Measurements from ENCODE around the gene AP4S1.
"Not testable (repeated sequence)": the region's sequence is repeated elsewhere in the genome, so short reads cannot be mapped to it uniquely, and the experiment has no call there.

AP4S1 gene

GRCh38 chr14:31003284-31003683 lies 22.2 kb upstream of the AP4S1 start:
- no peak for DNase-seq (ENCODE audit: insufficient read length, low spot score)
- FAIRE-seq: no peak
- TF ChIP-seq TAF1 (IDR thresholded peaks at IDR 0.05; ENCODE audit: low read depth, low read length): no peak

GRCh38 chr14:31004007-31004406 lies 21.4 kb upstream of the AP4S1 start:
- not testable (repeated sequence) for DNase-seq (ENCODE audit: insufficient read length, low spot score); FAIRE-seq

GRCh38 chr14:31006703-31007102 lies 18.7 kb upstream of the AP4S1 start:
- TF ChIP-seq TAF1 (IDR thresholded peaks at IDR 0.05; ENCODE audit: low read depth, low read length): no peak
- no peak for TF ChIP-seq SPI1 (IDR thresholded peaks at IDR 0.05; ENCODE audit: low read depth, low read length)
- no peak for TF ChIP-seq POU2F2 (IDR thresholded peaks at IDR 0.05; ENCODE audit: low read depth, low read length)
- no peak for TF ChIP-seq POLR2A (IDR thresholded peaks at IDR 0.05; ENCODE audit: low read depth, low read length)
- no peak for TF ChIP-seq PAX5 (IDR thresholded peaks at IDR 0.05; ENCODE audit: insufficient read depth, low read length, severe bottlenecking)
- TF ChIP-seq POLR2AphosphoS5 (IDR thresholded peaks at IDR 0.05; ENCODE audit: low read depth, low read length): no peak
- FAIRE-seq (no peak), DNase-seq (ENCODE audit: insufficient read length, low spot score) (no peak)

- FAIRE-seq: no peak
- DNase-seq (ENCODE audit: insufficient read length, low spot score): no peak
- TF ChIP-seq POLR2A (IDR thresholded peaks at IDR 0.05; ENCODE audit: low read depth, low read length) (no peak), POLR2AphosphoS5 (IDR thresholded peaks at IDR 0.05; ENCODE audit: low read depth, low read length) (no peak), SPI1 (IDR thresholded peaks at IDR 0.05; ENCODE audit: low read depth, low read length) (no peak), POU2F2 (IDR thresholded peaks at IDR 0.05; ENCODE audit: low read depth, low read length) (no peak)
Measured at GRCh38 chr14:31009836-31010574, 15.4 kb upstream of the AP4S1 start.

- TF ChIP-seq SPI1 (IDR thresholded peaks at IDR 0.05; ENCODE audit: low read depth, low read length) (no peak), TAF1 (IDR thresholded peaks at IDR 0.05; ENCODE audit: low read depth, low read length) (no peak), POU2F2 (IDR thresholded peaks at IDR 0.05; ENCODE audit: low read depth, low read length) (no peak), PAX5 (IDR thresholded peaks at IDR 0.05; ENCODE audit: insufficient read depth, low read length, severe bottlenecking) (no peak), POLR2AphosphoS5 (IDR thresholded peaks at IDR 0.05; ENCODE audit: low read depth, low read length) (no peak), POLR2A (IDR thresholded peaks at IDR 0.05; ENCODE audit: low read depth, low read length) (no peak)
- no peak for FAIRE-seq
- no peak for DNase-seq (ENCODE audit: insufficient read length, low spot score)
Measured at GRCh38 chr14:31010935-31011334, 14.5 kb upstream of the AP4S1 start.

- no peak for FAIRE-seq
- TF ChIP-seq PAX5 (IDR thresholded peaks at IDR 0.05; ENCODE audit: insufficient read depth, low read length, severe bottlenecking) (no peak), TAF1 (IDR thresholded peaks at IDR 0.05; ENCODE audit: low read depth, low read length) (no peak), POLR2AphosphoS5 (IDR thresholded peaks at IDR 0.05; ENCODE audit: low read depth, low read length) (no peak), POLR2A (IDR thresholded peaks at IDR 0.05; ENCODE audit: low read depth, low read length) (no peak)
Measured at GRCh38 chr14:31013841-31014240, 11.6 kb upstream of the AP4S1 start.

GRCh38 chr14:31018057-31018645 lies 7.3 kb upstream of the AP4S1 start:
- TF ChIP-seq PAX5 (IDR thresholded peaks at IDR 0.05; ENCODE audit: insufficient read depth, low read length, severe bottlenecking): no peak
- FAIRE-seq: no peak
- DNase-seq (ENCODE audit: insufficient read length, low spot score): no peak

More at GRCh38 chr14:31013841-31014240, 11.6 kb upstream of the AP4S1 start:
- DNase-seq (ENCODE audit: insufficient read length, low spot score): no peak

GRCh38 chr14:31020834-31021575 lies 4.4 kb upstream of the AP4S1 start:
- FAIRE-seq (no peak), DNase-seq (ENCODE audit: insufficient read length, low spot score) (no peak)
- TF ChIP-seq SPI1 (IDR thresholded peaks at IDR 0.05; ENCODE audit: low read depth, low read length): no peak
- TF ChIP-seq PAX5 (IDR thresholded peaks at IDR 0.05; ENCODE audit: insufficient read depth, low read length, severe bottlenecking): no peak
- no peak for TF ChIP-seq POU2F2 (IDR thresholded peaks at IDR 0.05; ENCODE audit: low read depth, low read length)
- TF ChIP-seq POLR2AphosphoS5 (IDR thresholded peaks at IDR 0.05; ENCODE audit: low read depth, low read length): no peak
- no peak for TF ChIP-seq POLR2A (IDR thresholded peaks at IDR 0.05; ENCODE audit: low read depth, low read length)
- no peak for TF ChIP-seq TAF1 (IDR thresholded peaks at IDR 0.05; ENCODE audit: low read depth, low read length)

GRCh38 chr14:31021576-31021949 lies 3.9 kb upstream of the AP4S1 start:
- DNase-seq (ENCODE audit: insufficient read length, low spot score) (no peak), FAIRE-seq (no peak)
- TF ChIP-seq PAX5 (IDR thresholded peaks at IDR 0.05; ENCODE audit: insufficient read depth, low read length, severe bottlenecking): no peak
- TF ChIP-seq POU2F2 (IDR thresholded peaks at IDR 0.05; ENCODE audit: low read depth, low read length): no peak
- no peak for TF ChIP-seq POLR2A (IDR thresholded peaks at IDR 0.05; ENCODE audit: low read depth, low read length)
- TF ChIP-seq POLR2AphosphoS5 (IDR thresholded peaks at IDR 0.05; ENCODE audit: low read depth, low read length): no peak

- DNase-seq (ENCODE audit: insufficient read length, low spot score) (no peak), FAIRE-seq (no peak)
- TF ChIP-seq PAX5 (IDR thresholded peaks at IDR 0.05; ENCODE audit: insufficient read depth, low read length, severe bottlenecking): no peak
- TF ChIP-seq SPI1 (IDR thresholded peaks at IDR 0.05; ENCODE audit: low read depth, low read length): no peak
- no peak for TF ChIP-seq TAF1 (IDR thresholded peaks at IDR 0.05; ENCODE audit: low read depth, low read length)
- no peak for TF ChIP-seq POLR2AphosphoS5 (IDR thresholded peaks at IDR 0.05; ENCODE audit: low read depth, low read length)
- TF ChIP-seq POU2F2 (IDR thresholded peaks at IDR 0.05; ENCODE audit: low read depth, low read length): no peak
Measured at GRCh38 chr14:31022386-31022785, 3.1 kb upstream of the AP4S1 start.
